Stimulated activated CD8-positive, alpha-beta memory T cell treated with anti-CD3 and anti-CD28 coated beads, Interleukin-4, amount 100 ng/mL, for 4 hours (primary cell): ENCODE measurements around the gene PRSS56.
"Not testable (repeated sequence)": the region's sequence is repeated elsewhere in the genome, so short reads cannot be mapped to it uniquely, and the experiment has no call there.

ENCODE experiments used
- DNase-seq, 2 donors: peaks; one replicate each; pipeline ENCODE4 v3.0.0-alpha.2; 2020; ENCODE audit warnings: low read depth in 2 of 2, low spot score in 1 of 2

The PRSS56 gene

DNA sequence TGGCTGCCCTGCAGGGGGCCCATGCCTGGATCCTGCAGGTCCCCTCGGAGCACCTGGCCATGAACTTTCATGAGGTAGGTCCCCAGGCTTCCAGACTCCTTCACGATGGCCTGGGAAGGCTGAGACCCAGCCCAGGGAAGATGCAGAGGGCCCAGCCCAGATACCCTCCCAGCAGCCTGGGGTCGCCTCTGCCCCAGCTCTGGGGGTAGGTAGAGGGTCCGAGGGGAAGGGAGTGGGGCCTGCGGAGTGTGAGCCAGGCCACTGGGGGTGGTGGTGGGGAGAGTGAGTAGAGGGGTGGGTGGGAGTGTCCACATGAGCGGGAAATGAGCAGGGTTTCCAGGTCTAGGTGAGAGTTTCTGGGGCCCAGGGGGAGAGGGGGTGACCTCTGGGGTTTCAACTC, 4.6 kb downstream of the PRSS56 start:
- no peak for DNase-seq

- no peak for DNase-seq
Measured at GRCh38 chr2:232525199-232525598, 5.0 kb downstream of the PRSS56 start.

GRCh38 chr2:232525791-232526371, 5.7 kb downstream of the PRSS56 start, which contains the start of gene CHRND:
Gene CHRND, plus strand, starts transcription at chr2:232526160. Its CDS starts 56 bp downstream, at chr2:232526216.
- DNase-seq: no peak

DNA sequence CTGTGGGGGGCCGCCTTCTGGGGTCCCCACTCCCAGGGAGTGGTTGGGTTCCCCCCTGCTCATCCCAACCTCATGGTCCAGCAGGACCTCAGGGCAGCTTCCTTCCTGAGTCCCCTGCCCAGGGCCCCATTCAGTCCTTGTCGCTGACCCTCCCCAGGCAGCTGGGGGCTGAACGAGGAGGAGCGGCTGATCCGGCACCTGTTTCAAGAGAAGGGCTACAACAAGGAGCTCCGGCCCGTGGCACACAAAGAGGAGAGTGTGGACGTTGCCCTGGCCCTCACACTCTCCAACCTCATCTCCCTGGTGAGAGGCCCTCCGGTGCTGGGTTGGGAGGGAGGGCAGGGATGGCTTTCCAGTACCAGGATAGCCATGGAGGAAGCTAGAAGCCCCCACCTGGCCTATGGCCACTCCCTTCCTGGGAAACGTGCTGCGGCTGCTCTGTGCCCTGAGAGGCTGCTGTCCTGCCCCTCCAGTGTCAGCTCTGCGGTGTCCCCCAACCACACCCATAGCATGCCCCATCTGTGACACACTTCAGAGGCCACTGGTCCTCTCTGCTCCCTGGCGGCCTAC, 6.3 kb downstream of the PRSS56 start:
- DNase-seq: no peak

DNA sequence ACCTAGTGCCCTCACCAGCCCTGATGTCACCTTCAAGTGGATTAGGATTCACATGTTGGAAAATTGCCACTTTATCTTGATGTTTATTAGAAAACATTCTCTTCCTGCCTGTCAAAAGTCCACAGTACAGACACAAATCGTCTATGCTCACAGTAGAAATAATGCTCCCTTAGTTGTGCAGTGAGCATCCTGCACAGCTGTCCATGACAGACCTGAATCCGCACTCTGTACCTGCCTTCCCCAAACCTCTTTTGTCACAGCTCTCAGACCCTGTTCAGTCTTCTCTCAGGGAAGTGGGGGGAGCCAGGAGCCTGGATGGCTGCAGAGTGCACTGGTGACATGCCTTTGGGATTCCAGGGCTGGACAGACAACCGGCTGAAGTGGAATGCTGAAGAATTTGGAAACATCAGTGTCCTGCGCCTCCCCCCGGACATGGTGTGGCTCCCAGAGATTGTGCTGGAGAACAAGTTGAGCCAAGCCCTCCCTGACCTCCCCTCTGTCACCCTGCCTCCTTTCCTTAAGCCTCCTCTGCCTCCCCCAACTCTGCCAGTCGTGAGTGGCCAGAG, 7.8 kb downstream of the PRSS56 start:
- DNase-seq: no peak

GRCh38 chr2:232528746-232529460, 8.7 kb downstream of the PRSS56 start:
- DNase-seq: no peak

DNA sequence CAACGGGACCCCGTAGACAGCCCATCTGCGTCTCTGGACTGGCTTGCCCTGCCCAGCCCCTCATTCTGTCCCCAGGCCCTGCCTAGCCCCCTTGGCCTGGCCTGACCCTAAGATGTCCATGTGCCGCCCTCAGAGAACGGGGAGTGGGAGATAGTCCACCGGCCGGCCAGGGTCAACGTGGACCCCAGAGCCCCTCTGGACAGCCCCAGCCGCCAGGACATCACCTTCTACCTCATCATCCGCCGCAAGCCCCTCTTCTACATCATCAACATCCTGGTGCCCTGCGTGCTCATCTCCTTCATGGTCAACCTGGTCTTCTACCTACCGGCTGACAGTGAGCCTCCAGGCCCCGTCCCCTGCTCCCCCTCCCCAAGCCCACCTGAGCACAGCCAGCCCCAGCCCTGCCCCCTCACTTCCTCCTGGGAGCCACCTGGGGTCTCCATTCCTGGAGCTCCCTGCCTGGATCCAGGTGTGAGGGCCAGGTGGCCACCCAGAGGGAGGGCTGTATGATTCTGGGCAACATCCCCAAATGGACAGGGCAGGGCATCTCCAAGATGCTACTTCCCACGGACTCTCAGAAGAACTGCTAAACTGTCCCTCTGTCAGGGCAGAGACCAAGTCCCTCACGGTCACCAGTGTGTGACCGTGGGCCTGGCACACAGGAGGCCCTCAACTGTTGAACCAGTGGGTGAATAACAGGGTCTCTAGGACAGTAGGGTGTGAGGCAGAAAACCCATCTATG, 9.8 kb downstream of the PRSS56 start:
- DNase-seq: no peak

DNA sequence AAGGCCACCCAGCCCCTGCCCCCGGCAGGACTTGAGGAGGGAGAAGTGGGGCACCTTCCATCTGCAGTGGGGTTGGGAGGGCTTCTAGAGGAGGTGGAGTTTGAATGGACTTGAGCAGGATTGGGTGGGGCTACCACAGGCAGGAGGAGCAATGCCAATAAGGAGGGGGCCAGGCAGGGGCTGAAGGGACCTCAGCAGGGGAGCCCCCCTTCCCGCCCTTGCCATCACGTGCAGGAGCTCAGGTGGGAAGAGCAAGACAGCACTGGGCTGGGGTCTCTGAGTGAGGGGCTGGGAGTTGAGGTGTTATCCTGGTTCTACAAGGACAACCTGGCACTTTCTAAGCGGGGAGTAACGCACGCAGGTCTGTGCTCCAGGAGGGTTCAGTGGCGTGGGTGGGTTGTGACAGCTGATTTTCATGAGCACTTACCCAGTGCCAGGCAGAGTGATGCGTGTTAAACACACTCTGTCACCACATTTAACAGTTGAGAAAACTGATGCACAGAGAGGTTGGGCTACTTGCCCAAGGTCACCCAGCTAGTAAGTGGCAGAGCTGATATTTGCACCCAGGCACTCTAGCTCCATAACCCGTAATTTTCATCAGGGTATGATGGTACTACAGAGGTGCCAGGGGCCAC, 10.6 kb downstream of the PRSS56 start:
- DNase-seq: no peak

DNA sequence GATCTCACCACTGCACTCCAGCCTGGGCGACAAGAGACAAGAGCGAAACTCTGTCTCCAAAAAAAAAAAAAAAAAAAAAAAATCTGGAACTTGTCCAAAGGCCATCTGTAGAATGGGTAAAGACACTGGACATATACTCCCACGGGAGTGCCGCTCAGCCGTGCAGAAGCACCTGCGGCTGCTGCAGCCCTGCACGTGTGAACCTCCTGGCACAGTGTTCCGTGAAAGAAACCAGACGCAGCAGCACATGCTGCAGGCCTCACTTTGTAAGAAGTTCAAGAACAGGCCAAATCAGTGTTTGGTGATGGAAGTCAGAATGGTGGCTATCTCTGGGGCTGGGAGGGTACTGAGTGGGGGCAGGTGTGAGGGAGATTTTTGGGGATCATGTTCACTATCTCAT, 12.2 kb downstream of the PRSS56 start:
- no peak for DNase-seq

GRCh38 chr2:232532821-232533220, 12.6 kb downstream of the PRSS56 start:
- not testable (repeated sequence) for DNase-seq

- no peak for DNase-seq
Measured at GRCh38 chr2:232533944-232534710, 13.9 kb downstream of the PRSS56 start.

DNA sequence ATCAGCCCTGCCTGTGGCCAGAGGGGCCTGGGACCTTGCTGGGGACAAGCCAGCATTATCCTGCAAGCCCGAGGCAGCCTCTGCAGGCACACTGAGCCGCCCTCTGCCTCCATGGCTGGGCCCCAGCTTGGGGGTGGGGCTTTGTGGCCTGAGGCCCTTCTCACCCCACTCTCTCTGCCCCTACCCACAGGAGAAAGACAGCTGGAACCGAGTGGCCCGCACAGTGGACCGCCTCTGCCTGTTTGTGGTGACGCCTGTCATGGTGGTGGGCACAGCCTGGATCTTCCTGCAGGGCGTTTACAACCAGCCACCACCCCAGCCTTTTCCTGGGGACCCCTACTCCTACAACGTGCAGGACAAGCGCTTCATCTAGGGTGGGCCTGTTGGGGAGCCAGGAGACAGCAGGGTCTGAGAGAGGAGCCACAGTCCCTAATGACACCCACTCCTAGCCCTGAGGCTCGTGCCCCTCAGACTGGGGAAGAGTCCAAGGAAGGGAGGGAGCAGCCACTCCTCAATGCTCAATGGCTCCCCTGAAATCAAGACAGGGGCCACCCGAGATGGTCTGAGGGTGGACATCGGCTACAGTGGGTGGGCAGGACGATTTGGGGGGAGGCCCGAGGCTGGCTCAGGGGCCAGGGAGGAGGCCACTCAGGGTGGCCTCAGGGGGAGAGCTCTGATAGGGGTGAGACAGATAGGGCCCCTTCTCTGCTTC, 14.9 kb downstream of the PRSS56 start:
- DNase-seq: no peak

DNA sequence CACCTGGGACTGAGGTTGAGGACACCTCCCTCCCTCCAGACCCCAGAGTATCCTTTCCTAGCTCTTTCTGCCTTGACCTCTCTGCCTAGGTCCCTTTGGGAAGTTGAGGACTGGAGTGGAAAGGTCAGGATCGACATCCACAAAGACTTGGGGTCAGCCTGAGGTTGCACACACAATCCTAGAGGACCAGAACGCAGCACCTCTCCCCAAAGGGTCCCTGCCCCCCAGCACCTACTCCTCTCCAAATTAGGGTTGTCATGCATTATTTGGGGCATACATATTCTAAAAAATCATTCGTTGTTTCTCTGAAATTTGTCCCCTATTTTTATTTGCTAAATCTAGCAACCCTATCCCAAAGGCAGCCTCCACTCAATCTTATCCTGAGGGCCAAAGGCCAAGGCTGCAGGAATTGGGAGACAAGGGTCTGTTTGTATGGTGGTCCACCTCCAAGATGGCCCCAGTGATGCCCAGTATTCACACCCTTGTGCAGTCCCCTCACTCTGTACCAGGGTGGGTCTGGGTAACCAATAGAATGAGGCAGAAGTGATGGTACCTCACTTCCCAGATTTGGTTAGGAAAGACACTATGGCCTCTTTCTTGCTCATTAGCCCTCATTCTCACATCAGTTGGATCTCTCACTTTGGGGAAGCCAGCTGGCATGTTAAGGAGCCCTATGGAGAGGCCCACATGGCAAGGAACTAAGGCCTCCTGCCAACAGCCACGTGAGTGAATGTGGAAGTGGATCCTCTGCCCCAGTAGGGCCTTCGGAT, 15.8 kb downstream of the PRSS56 start:
- no peak for DNase-seq

DNA sequence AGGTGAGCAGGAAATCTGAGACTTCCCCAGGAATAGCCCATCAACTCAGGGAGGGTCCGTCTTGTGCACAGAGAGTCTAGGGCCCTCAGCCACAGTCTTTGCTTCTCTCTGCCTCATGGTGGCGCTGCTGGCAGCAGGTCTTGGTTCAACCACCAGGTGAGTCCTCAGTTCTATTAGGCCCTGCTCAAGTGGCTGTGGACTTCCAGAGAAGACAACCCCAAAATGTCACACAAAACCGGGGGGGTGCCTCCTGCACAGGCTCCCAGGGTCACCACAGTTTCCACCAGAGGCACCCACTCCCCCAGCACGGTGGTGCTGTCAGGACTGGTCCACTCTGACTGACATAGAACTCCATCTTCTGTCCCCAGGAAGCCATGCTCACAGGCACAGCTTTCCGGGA, 16.9 kb downstream of the PRSS56 start:
- no peak for DNase-seq

DNA sequence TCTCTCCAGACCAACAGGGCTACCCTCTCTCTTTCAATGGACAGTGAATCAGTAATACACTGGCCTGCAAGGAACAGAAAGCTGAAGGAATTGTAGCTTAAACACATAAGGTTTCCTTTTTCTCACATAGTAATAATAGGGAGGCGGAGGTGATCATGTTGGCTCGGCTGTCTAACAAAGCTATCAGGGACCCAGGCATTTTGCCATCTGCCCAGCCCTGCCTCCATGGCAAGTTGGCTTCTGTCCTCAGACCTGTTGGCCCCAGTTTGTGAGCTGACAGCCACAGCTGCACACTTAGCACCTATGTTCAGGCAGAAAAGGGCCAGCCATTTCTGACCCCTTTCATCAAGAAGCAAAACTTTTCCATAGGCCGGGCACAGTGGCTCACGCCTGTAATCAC, 17.3 kb downstream of the PRSS56 start:
- DNase-seq: no peak

DNA sequence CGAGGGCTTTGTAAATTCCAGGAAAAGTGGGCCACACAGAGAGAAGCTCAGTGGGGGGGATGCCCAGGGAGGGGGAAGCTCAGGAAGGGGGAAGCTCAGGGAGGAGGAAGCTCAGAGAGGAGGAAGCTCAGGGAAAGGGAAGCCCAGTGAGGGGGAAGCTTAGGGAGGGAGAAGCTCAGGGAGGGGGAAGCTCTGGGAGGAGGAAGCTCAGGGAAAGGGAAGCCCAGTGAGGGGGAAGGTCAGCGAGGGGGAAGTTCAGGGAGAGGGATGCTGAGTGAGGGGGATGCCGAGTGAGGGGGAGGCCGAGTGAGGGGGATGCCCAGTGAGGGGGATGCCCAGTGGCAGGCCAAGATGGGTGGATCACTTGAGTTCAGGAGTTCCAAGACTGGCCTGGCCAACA, 18.5 kb downstream of the PRSS56 start:
- no peak for DNase-seq

- no peak for DNase-seq
Measured at GRCh38 chr2:232539298-232540231, 19.4 kb downstream of the PRSS56 start, which contains the start of gene CHRNG. Gene CHRNG, plus strand, starts transcription at chr2:232539692. Its CDS starts 56 bp downstream, at chr2:232539748.
